GM21717 (cell line): Measurements from ENCODE around the gene OXSR1.

Experiments used
- ATAC-seq: cut with Tn5 transposase; IDR thresholded peaks from one replicate; pipeline ENCODE4 v1.9.1; 2021; ENCODE audit warnings: mild to moderate bottlenecking, moderate library complexity; ENCODE audit not compliant: unreplicated experiment

The OXSR1 gene

DNA sequence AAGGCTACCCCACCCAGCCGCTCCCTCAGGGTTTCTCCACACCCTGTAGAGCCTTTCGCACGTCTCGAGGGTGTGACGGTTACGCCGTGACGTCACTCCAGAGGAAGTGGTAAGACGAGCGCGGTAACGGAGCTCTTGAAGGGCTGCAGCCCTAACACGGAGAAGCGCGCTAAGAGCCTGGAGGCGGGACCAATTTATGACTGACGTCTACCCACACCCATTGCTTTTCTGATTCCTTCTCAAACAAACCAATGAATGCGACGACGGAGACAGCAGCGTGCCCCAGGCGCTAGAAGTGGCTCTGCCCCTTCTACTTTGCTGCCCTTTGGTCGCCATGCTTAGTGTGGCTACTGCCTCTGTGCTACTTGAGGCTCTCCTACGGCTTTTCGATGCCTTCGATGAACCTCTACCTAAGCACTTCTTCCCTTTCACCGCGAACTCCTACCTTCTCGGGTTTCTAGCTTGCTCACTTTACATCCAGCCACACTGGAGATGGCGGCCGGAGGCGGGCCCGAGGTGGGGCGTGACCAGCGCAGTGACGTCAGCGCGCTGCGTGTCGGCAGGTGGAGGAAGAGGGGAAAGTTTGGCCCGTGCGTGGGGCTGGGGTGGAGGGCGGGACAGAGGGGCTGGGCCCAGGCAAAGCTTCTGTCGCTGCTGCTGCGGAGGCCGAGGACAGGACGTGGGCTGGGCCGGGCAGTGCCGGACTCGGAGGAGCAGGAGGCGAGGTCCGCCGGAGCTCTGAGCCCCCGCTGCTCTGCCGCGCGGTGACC lies at the start of gene OXSR1:
Gene OXSR1, plus strand, starts transcription at position 586 of the 770 bp plus-strand sequence. CDS start 340 bp downstream, outside the sequence.
- ATAC-seq: peak; percentile 94

- ATAC-seq: no peak
These were observed 49.5 kb upstream of the OXSR1 start for GRCh38 chr3:38115645-38116427.

DNA sequence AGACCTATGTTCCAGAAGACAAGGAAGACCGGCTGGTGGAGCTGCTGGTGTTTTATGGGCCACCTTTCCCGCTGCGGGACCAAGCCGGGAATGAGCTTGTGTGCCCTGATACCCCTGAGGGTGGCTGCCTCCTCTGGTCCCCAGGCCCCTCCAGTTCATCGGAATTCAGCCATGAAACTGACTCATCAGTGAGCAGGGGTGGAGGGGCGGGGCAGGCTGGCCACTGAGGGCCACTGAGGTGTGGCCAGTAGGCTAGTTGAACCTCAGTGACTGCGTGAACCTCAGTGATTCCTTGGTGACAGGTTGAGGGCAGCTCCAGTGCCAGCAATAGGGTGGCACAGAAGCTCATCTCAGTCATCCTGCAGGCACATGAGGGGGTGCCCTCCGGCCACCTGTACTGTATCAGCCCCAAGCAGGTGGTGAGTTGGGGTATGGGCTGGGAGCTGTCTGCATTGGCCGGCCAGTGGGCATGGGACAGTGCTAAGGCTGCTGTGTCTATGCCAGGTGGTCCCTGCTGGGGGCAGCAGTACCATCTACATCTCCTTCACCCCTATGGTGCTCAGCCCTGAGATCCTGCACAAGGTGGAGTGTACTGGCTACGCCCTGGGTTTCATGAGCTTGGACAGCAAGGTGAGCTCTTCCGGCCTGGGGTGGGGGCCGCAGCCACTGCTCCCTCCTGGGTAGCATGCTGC lies 48.7 kb upstream of the OXSR1 start:
- no peak for ATAC-seq

- no peak for ATAC-seq
These were observed 48.1 kb upstream of the OXSR1 start for GRCh38 chr3:38117163-38117716.

- no peak for ATAC-seq
These were observed 47.5 kb upstream of the OXSR1 start for GRCh38 chr3:38117748-38118420.

GRCh38 chr3:38118421-38119247 lies 46.7 kb upstream of the OXSR1 start:
- ATAC-seq: no peak

DNA sequence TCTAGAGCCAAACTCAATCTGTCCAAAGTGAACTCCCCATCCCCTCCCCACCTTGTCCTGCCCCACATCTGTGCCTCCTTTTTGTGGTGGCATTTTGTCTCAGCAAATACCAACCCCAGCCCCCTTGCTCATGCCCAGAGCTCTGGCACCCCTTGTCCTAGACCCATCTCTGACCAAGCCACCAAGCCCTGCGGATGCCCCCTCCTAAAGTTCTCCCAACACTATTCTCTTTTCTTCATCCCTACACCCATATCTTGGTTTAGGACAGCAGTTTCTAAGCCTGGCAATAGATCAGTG lies 46.1 kb upstream of the OXSR1 start:
- no peak for ATAC-seq

GRCh38 chr3:38119821-38120692 lies 45.3 kb upstream of the OXSR1 start:
- no peak for ATAC-seq

DNA sequence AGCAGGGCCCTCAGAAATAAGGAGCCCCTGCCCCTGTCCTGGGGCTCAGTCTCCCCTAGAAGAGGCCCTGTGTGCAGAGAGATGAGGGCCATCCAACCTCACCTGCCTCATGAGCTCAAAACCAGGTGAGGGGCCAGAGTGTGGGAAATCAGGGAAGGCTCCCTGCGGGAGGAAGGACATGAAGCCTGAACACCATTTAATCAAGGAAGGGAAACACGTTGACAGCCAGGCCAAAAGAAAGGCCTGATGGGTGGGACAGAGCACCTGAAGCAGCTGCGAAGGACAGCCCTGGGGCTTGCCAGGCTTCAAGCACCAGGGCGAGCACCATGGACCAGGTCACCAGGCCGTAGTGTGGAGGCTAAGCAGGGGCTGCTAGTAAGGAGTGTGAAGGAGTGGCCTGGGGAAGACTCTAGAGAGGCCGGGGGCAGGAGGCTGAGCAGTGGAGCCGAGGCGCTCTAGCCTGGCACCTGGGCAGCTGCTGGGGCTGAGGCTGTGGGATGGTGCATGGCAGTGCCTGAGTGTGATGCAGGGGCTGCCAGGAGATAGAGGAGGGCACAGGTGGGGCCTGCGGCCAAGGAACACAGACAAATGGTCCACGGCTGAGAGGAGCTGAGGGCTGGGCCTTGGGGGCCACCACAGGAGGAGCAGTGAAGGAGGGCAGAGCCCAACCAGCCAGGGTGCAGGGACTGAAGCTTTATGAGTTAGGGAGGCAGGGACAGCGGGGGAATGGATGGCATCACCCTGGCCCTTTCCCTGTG lies 44.5 kb upstream of the OXSR1 start:
- ATAC-seq: no peak

DNA sequence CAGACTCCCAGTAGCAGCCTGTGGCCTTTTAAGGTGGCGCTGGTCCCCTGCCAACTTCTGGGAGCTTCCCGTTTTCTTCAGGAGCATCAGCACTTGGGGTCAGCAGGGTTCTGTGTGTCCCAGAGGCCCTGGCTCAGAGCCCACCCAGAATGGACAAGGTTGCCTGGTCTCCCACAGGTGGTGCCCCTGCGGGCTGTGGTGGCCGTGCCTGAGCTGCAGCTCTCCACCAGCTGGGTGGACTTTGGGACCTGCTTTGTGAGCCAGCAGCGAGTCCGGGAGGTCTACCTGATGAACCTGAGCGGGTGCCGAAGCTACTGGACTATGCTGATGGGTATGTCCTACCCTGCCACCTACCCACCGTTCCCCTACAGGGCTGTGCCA lies 43.9 kb upstream of the OXSR1 start:
- no peak for ATAC-seq

- no peak for ATAC-seq
These were observed 43.4 kb upstream of the OXSR1 start for GRCh38 chr3:38121832-38122461.

DNA sequence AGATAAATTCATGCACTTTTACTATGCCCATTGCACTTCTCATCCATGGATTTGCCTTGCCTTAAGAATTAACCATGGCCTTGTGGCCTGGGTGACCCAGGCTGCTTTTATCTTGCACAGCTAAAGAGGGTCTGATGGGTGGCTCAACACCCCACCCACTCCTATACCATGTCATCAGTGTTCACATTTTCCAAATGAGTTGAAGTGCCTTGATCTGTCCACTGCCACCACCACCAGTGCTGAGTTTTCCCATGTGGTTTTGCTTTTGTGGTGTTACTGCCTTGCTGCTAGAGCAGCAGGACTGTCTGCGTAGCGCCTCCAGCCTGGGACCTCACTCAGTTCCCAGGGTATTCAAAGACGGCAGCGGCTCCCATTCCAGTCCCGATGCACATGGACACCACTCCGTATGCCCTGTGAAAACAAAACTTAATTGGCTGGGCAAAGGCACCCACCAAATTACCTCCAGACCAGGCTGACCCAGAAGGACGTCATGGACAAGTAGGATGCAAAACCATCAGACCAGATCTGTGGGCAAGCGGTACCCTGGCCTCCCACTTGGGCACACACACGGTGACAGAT lies 42.5 kb upstream of the OXSR1 start:
- ATAC-seq: no peak

DNA sequence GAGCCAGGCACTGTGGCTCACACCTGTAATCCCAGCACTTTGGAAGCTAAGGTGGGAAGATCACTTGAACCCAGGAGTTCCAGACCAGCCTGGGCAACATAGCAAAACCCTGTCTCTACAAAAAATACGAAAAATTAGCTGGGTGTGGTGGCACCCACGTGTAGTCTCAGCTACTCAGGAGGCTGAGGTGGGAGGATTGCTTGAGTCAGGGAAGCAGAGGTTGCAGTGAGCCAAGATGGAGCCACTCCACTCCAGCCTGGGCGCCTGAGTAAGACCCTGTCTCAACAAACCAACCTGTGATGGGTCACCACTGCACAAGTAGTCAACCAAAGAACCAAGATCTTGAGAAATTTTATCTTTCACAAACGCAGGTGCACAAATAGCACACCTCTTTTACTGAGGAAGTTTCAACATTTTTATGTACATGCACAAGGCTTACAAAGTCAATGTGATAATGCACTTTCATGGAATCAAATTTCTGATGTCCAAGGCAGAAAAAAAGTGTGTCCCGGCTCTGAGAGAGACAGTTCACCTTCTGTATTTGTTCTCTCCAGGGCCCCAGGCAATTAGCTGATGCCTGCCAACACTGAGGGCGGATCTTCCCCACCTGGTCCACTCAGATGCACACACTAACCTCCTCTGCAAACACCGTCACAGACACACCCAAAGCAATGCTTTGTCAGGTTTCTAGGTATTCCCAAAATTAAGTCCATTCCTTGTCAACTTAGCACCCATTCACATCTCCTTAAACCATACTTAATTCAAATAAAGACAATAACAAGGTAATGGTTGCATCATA lies 40.8 kb upstream of the OXSR1 start:
- no peak for ATAC-seq

DNA sequence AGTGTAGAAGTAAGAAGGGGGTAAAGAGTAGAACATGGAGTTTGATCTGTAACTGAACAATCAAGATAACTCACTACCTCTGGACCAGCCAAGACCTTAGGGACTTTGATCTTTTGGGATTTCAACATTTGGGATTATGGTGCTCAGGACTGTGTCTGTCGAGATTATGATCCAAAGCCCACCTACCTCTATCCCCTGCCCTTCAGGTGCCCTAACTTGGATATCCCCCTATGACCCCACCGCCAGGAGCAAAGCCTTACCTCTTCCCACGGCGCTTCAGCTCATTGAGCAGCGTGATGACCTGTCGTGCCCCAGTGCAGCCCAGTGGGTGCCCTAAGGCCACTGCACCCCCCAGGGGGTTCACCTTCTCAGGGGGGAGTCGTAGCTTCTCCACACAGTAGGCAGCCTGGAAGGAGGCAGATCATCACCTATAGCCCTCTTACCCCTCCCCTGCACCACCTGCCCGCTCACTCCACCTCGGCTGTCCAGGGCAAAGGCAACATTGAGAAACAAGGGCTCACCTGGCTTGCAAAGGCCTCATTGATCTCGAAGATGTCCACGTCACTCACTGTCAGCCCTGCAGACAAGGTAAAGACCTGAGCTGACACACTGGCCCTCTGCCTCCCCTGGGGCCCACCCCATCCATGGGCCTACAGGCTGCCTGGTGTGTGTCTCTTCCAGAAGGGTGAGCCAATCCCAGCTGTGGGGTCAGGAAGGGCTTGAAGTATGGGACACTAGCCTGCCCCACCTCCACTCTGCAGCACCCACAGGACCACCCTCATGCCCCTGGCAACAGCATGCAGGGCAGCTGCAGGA lies 39.8 kb upstream of the OXSR1 start:
- ATAC-seq: no peak

DNA sequence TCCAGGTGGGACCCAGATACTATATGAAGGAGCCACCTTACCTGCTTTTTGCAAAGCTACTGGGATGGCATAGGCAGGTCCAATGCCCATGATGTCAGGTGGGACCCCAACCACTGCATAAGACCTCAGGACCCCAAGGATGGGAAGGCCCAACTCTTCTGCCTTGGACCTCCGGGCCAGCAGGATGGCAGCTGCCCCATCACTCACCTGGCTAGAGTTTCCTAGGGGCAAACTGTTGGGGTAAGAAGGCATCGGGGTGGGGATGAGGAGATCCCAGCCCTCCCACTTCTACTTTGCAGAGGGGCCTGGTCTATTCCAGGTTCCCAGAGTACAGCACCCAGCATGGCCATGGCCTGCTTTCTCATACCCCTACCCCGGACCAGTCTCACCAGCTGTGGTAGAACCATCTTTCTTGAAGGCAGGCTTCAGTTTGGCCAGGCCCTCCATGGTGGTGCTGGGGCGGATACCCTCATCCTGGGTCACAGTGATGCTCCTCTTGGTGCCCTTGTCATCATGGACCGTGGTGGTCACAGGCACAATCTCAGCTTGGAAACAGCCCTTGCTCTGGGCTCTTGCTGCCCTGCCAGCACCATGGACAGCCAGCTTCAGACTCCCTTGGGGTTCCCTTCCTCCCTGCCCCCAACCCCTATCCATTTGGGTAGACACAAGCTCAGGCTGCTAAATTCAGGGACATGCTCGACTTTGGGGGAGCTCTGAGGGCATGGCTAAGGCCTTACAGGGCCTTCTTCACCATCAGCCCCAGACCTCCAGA lies 39.0 kb upstream of the OXSR1 start:
- no peak for ATAC-seq
